Measurements from ENCODE around the gene EIF3A.

GRCh38 chr10:119041326-119041725, 39.3 kb downstream of the EIF3A start:
- TF ChIP-seq POLR2A (IDR thresholded peaks at IDR 0.05) (no peak), CTCF (IDR thresholded peaks at IDR 0.05) (no peak)
